Suprapubic skin (tissue), 4 donors: ENCODE data around the gene PCYOX1L.

Experiments used
- EP300 ChIP-seq: sonication (generic); formaldehyde crosslinking; IDR thresholded peaks from one replicate; pipeline ENCODE4 v1.6.1; 2017; ENCODE audit warnings: antibody characterized with exemption
- POLR2A ChIP-seq, 2 donors: fragments of 450-650 bp; IDR thresholded peaks; one replicate each; pipeline ENCODE4 v1.6.1; 2017; ENCODE audit warnings: antibody characterized with exemption in 2 of 2, mild to moderate bottlenecking in 2 of 2, moderate library complexity in 2 of 2
- POLR2AphosphoS5 ChIP-seq, 3 donors: sonication (generic); formaldehyde crosslinking; IDR thresholded peaks; one replicate each; pipeline ENCODE4 v1.6.1; 2017; ENCODE audit warnings: antibody characterized with exemption in 3 of 3
- TF ChIP-seq, protein P1 (sequence below), 2 donors: fragments of 200-600 bp in 1 of 2; fragments of 450-650 bp in 1 of 2; sonication (generic) in 1 of 2; IDR thresholded peaks; one replicate each; pipeline ENCODE4 v1.5.1; 2016 to 2019; ENCODE audit warnings: antibody characterized with exemption in 2 of 2, mild to moderate bottlenecking in 1 of 2, moderate library complexity in 1 of 2

DNA sequence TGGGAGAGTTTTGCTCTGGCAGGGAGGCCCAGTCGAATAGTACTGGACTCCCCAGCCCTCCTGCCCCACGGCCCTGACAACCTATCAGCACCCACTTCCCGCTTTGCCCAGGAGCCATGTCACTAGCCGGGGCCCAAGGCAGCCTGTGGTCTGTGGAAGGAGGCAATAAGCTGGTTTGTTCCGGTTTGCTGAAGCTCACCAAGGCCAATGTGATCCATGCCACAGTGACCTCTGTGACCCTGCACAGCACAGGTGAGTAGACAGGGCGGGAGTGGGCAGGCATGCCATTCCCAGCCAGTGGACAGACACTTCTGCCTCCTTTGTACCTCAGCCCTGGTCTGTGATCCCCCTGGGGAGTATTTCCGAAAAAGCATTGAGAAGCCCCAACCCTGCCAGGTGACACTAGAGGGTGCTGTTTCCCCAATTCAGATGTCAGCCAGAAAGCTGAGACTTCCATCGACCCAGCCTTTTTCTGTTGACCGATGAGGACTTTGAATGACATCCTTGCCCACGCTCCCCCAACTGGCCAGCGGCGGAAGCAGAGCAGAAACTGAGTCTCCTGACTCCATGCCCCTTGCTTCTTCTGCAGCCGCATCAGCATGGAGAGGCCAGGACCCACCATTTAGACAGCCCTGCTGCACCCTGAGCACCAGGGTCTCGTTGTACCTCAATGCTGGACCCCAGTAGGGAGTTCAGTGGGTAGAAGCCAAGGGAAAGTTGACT is 9.6 kb downstream of the PCYOX1L start:
- TF ChIP-seq, protein P1, sequence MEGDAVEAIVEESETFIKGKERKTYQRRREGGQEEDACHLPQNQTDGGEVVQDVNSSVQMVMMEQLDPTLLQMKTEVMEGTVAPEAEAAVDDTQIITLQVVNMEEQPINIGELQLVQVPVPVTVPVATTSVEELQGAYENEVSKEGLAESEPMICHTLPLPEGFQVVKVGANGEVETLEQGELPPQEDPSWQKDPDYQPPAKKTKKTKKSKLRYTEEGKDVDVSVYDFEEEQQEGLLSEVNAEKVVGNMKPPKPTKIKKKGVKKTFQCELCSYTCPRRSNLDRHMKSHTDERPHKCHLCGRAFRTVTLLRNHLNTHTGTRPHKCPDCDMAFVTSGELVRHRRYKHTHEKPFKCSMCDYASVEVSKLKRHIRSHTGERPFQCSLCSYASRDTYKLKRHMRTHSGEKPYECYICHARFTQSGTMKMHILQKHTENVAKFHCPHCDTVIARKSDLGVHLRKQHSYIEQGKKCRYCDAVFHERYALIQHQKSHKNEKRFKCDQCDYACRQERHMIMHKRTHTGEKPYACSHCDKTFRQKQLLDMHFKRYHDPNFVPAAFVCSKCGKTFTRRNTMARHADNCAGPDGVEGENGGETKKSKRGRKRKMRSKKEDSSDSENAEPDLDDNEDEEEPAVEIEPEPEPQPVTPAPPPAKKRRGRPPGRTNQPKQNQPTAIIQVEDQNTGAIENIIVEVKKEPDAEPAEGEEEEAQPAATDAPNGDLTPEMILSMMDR (IDR thresholded peaks at IDR 0.05) = peak; percentile 18 to 76
- TF ChIP-seq POLR2A (IDR thresholded peaks at IDR 0.05) (no peak), EP300 (no peak), POLR2AphosphoS5 (IDR thresholded peaks at IDR 0.05) (no peak)
